Astrocyte of the cerebellum (primary cell): Measurements from ENCODE around the gene ADAT3.
A peak's percentile ranks its signal among the peaks of the same experiment; 100 is the strongest.

Experiments used
- DNase-seq: peaks from one replicate; pipeline ENCODE4 v3.0.0-alpha.2; 2011; ENCODE audit warnings: low read depth
- H3K4me3 ChIP-seq: 2 replicates; pipeline ENCODE4 v1.5.1; 2011; ENCODE audit warnings: mild to moderate bottlenecking, low read depth, low read length, moderate library complexity
- CTCF ChIP-seq: IDR thresholded peaks from 2 replicates; pipeline ENCODE4 v1.5.1; 2012; ENCODE audit warnings: low read length, low read depth, moderate library complexity, mild to moderate bottlenecking; ENCODE audit errors: missing control alignments
- in situ Hi-C: cut with HindIII; loops from 2 replicates; pipeline ENCODE4 v1.10.0; 2017; ENCODE audit warnings: low sequenced_read_pairs

Gene ADAT3

GRCh38 chr19:1942934-1943555 lies 37.8 kb downstream of the ADAT3 start:
- in situ Hi-C loops: no loop called here
- peak overlapping the region; percentile 75 for H3K4me3 ChIP-seq
- TF ChIP-seq CTCF: no peak
- DNase-seq: no peak

GRCh38 chr19:1943661-1944087 lies 38.5 kb downstream of the ADAT3 start:
- no peak for TF ChIP-seq CTCF
- no peak overlapping the region for H3K4me3 ChIP-seq
- in situ Hi-C loops: no loop called here
- no peak for DNase-seq

GRCh38 chr19:1944088-1944915 lies 39.1 kb downstream of the ADAT3 start:
- H3K4me3 ChIP-seq: no peak overlapping the region

GRCh38 chr19:1944916-1945561 lies 39.8 kb downstream of the ADAT3 start:
- H3K4me3 ChIP-seq: no peak overlapping the region
- in situ Hi-C loops: no loop called here
- no peak for DNase-seq
- no peak for TF ChIP-seq CTCF

More at GRCh38 chr19:1944088-1944915, 39.1 kb downstream of the ADAT3 start:
- no peak for TF ChIP-seq CTCF
- DNase-seq: no peak
- in situ Hi-C loops: no loop called here

- no peak for DNase-seq
- no peak overlapping the region for H3K4me3 ChIP-seq
- TF ChIP-seq CTCF: peak; percentile 68
- in situ Hi-C loops: no loop called here
Measured at GRCh38 chr19:1945899-1946298, 40.7 kb downstream of the ADAT3 start.

GRCh38 chr19:1947651-1948209 lies 42.5 kb downstream of the ADAT3 start:
- H3K4me3 ChIP-seq: no peak overlapping the region
- no peak for DNase-seq
- TF ChIP-seq CTCF: no peak
- in situ Hi-C loops: no loop called here
